ENCODE data around the gene TMEM178B. TPM values are rescaled to one million over a fixed set of nuclear protein-coding genes. Genes with fewer than 3 reads are reported as not detected.

The TMEM178B gene
- total and polyA plus RNA-seq, 10 of the 15 experiments (the other 5 are each of a cell fraction or from before 2014, with no cell fraction given): 0.01 to 1.1 (median 0.04) TPM; not detected in 2

DNA sequence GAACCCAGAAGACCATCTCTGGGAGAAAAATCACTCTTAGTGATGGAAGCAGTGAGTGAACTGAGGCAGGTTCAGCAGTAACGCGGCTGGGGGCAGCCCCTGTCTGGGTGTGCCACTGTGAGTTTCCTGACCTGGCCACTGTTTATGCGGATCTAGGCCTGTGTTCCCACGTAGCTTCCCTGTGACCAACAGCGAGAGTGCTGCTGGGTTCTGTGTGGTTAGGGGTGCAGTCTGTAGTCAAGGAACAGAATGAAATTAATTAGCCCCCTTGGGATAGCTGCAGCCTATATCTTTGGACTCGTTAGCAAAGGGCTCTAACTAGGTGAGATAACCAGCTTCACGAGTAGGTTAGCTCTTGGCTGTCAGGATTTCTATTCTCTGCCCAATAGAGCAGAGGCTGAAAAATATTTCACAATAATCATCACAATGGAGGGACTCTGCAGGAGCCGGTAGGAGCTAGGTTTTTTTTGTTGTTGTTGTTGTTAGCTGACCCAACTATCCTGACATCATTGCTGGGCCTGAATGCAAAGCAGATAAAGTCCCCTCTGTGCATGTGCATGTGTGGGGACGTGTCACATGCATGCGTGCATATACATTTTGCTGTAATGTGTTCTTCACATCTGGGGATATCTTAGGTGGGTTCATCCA lies 164.9 kb downstream of the TMEM178B start (continued):
- TF ChIP-seq, protein P1, sequence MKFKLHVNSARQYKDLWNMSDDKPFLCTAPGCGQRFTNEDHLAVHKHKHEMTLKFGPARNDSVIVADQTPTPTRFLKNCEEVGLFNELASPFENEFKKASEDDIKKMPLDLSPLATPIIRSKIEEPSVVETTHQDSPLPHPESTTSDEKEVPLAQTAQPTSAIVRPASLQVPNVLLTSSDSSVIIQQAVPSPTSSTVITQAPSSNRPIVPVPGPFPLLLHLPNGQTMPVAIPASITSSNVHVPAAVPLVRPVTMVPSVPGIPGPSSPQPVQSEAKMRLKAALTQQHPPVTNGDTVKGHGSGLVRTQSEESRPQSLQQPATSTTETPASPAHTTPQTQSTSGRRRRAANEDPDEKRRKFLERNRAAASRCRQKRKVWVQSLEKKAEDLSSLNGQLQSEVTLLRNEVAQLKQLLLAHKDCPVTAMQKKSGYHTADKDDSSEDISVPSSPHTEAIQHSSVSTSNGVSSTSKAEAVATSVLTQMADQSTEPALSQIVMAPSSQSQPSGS (IDR thresholded peaks at IDR 0.05; ENCODE audit: low read length): no peak
- no peak for TF ChIP-seq FOS (IDR thresholded peaks at IDR 0.05; ENCODE audit: borderline replicate concordance, extremely low read depth, insufficient read length)
- TF ChIP-seq SPI1 (IDR thresholded peaks at IDR 0.05; ENCODE audit: borderline replicate concordance, insufficient read depth, low read depth, low read length): no peak
- no peak for TF ChIP-seq GATAD2B (conservative IDR thresholded peaks at IDR 0.05; ENCODE audit: low read depth)
- no peak for TF ChIP-seq DPF2 (IDR thresholded peaks at IDR 0.05)

DNA sequence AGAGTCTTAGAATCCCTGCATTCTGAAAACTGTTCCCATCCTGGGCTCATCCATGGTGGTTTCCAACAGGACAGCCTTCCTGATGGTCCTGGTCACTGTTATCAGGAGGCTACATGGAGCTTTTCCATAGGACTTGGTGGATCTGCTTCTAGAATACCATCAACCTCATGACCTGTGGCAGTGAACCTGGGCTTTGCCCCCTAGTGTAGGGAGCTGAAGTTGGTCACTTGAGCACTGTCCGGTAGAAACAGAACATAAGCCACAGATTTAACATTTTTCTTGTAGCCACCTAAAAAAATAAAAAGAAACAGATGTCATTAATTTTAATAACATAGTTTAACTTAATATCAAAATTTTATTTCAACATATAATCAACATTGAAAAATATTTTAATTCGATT lies 165.8 kb downstream of the TMEM178B start:
- no peaks in the 10 kb centered on the region for H3K9me3 ChIP-seq (replicated peaks; ENCODE audit: control insufficient read depth, insufficient read depth, low read length)
- no TSS peak for BruUV-seq (replicated peaks)
- POLR2A ChIA-PET: no interaction called here
- intact Hi-C loops (cut with micrococcal nuclease; ENCODE audit: unreplicated experiment): no loop called here
- H2AFZ ChIP-seq (ENCODE audit: control insufficient read depth, low read depth, low read length): no peak overlapping the region
- H3K4me1 ChIP-seq (ENCODE audit: control insufficient read depth, insufficient read depth, low read length): no peaks in the 10 kb centered on the region
- SMC1A ChIA-PET (ENCODE audit: uncharacterized antibody, unreplicated experiment): no interaction called here
- FAIRE-seq: no peak
- WGBS (ENCODE audit: insufficient coverage, insufficient replicate concordance, low lambda C conversion rate, missing lambda C conversion rate): 47% methylated on average over 2 of the region's 2 CpGs
- H3K4me2 ChIP-seq (ENCODE audit: control insufficient read depth, insufficient read depth): no peak overlapping the region
- no peaks in the 10 kb centered on the region for H4K20me1 ChIP-seq (ENCODE audit: control insufficient read depth, insufficient read depth)
- no peaks in the 10 kb centered on the region for H3K79me2 ChIP-seq (ENCODE audit: control insufficient read depth, insufficient read depth, low read length)
- in situ Hi-C loops (cut with MboI): no loop called here
- H3K27me3 ChIP-seq (replicated peaks in 1 of 2; ENCODE audit: control insufficient read depth in 2 of 2, insufficient read depth in 2 of 2, low read length in 1 of 2): no peaks in the 10 kb centered on the region
- H3K4me3 ChIP-seq: no peak overlapping the region
- CTCF ChIA-PET: no interaction called here
- no peak for DNase-seq (ENCODE audit: low read depth, low spot score)
- ATAC-seq: no peak
- RAD21 ChIA-PET (ENCODE audit: unreplicated experiment): no interaction called here
- no peak overlapping the region for H3K9ac ChIP-seq (ENCODE audit: control insufficient read depth, insufficient read depth, low read length)
- H3K27ac ChIP-seq (ENCODE audit: control insufficient read depth, insufficient read depth): no peak overlapping the region
- no peaks in the 10 kb centered on the region for H3K36me3 ChIP-seq (ENCODE audit: control insufficient read depth in 2 of 2, insufficient read depth in 2 of 2, low read length in 1 of 2)
- TF ChIP-seq PML (IDR thresholded peaks at IDR 0.05; ENCODE audit: low read length) (no peak), POU2F2 (IDR thresholded peaks at IDR 0.05; ENCODE audit: borderline replicate concordance, low read depth, low read length) (no peak), WRNIP1 (IDR thresholded peaks at IDR 0.05; ENCODE audit: borderline replicate concordance, low read depth, low read length) (no peak), SIN3A (IDR thresholded peaks at IDR 0.05; ENCODE audit: low read depth, low read length) (no peak)
- TF ChIP-seq, protein P1 (IDR thresholded peaks at IDR 0.05; ENCODE audit: low read length): no peak
- TF ChIP-seq, protein P2, sequence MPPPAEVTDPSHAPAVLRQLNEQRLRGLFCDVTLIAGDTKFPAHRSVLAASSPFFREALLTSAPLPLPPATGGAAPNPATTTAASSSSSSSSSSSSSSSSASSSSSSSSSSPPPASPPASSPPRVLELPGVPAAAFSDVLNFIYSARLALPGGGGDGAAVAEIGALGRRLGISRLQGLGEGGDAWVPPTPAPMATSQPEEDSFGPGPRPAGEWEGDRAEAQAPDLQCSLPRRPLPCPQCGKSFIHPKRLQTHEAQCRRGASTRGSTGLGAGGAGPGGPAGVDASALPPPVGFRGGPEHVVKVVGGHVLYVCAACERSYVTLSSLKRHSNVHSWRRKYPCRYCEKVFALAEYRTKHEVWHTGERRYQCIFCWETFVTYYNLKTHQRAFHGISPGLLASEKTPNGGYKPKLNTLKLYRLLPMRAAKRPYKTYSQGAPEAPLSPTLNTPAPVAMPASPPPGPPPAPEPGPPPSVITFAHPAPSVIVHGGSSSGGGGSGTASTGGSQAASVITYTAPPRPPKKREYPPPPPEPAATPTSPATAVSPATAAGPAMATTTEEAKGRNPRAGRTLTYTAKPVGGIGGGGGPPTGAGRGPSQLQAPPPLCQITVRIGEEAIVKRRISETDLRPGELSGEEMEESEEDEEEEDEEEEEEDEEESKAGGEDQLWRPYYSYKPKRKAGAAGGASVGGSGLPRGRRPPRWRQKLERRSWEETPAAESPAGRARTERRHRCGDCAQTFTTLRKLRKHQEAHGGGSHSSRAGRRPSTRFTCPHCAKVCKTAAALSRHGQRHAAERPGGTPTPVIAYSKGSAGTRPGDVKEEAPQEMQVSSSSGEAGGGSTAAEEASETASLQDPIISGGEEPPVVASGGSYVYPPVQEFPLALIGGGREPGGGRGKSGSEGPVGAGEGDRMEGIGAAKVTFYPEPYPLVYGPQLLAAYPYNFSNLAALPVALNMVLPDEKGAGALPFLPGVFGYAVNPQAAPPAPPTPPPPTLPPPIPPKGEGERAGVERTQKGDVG (CRISPR knock-in tag; IDR thresholded peaks at IDR 0.05): no peak
- TF ChIP-seq, protein P3, sequence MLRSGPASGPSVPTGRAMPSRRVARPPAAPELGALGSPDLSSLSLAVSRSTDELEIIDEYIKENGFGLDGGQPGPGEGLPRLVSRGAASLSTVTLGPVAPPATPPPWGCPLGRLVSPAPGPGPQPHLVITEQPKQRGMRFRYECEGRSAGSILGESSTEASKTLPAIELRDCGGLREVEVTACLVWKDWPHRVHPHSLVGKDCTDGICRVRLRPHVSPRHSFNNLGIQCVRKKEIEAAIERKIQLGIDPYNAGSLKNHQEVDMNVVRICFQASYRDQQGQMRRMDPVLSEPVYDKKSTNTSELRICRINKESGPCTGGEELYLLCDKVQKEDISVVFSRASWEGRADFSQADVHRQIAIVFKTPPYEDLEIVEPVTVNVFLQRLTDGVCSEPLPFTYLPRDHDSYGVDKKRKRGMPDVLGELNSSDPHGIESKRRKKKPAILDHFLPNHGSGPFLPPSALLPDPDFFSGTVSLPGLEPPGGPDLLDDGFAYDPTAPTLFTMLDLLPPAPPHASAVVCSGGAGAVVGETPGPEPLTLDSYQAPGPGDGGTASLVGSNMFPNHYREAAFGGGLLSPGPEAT (IDR thresholded peaks at IDR 0.05; ENCODE audit: low read depth): no peak

Measured in GM12878 (cell line).